Urinary bladder (tissue), 4 donors: Measurements from ENCODE around the gene TEX13D. TPM values are rescaled to one million over a fixed set of nuclear protein-coding genes. Genes with fewer than 3 reads are reported as not detected.

Experiments
- DNase-seq: peaks from one replicate; pipeline ENCODE4 v3.0.0-alpha.2; 2015; ENCODE audit errors: extremely low spot score
- H3K27ac ChIP-seq: one replicate; pipeline ENCODE4 v1.5.1; 2013; ENCODE audit warnings: low read depth, mild to moderate bottlenecking, moderate library complexity
- H3K36me3 ChIP-seq: one replicate; pipeline ENCODE4 v1.6.1; 2013; ENCODE audit warnings: mild to moderate bottlenecking, moderate library complexity; ENCODE audit not compliant: insufficient read depth
- H3K4me1 ChIP-seq: one replicate; pipeline ENCODE4 v1.6.1; 2013; ENCODE audit warnings: mild to moderate bottlenecking, moderate library complexity; ENCODE audit not compliant: insufficient read depth
- H3K4me3 ChIP-seq: one replicate; pipeline ENCODE4 v1.5.1; 2013; ENCODE audit warnings: low read depth, low read length
- WGBS: extraction: QIAGEN DNeasy Blood & Tissue Kit; methylation state at CpG from one replicate; pipeline ENCODE4 v1.1.7; 2013; 5-methylcytosine and 5-hydroxymethylcytosine counted together
- polyA plus RNA-seq: library from polyadenylated mRNA; stranded (reverse); fragments of 200-250 nt; gene quantifications from one replicate; pipeline ENCODE4 v1.2.3, GENCODE V29; 2013
- small RNA-seq: library from RNA; depleted of rRNA; stranded (forward); fragments of <200 nt; gene quantifications from one replicate; pipeline ENCODE3, GENCODE V24; 2014
- total RNA-seq: library from RNA; depleted of rRNA; stranded (reverse); fragments of >200 nt; gene quantifications from one replicate; pipeline ENCODE4 v1.2.3, GENCODE V29; 2014
- donor health status: healthy with polysubstance abuse.
- donor health status: healthy.

The TEX13D gene
- total and polyA plus RNA-seq, 2 donors = not detected

- Histone ChIP-seq H3K27ac (no peak overlapping the region), H3K4me1 (no peaks in the 10 kb centered on the region), H3K4me3 (no peak overlapping the region), H3K36me3 (no peaks in the 10 kb centered on the region)
- no peak for DNase-seq
These were observed 37.3 kb downstream of the TEX13D start for GRCh38 chrX:124369722-124370121.

GRCh38 chrX:124373348-124373747, 40.9 kb downstream of the TEX13D start:
- Histone ChIP-seq H3K4me1 (no peaks in the 10 kb centered on the region), H3K27ac (no peak overlapping the region), H3K36me3 (no peaks in the 10 kb centered on the region), H3K4me3 (no peak overlapping the region)
- no peak for DNase-seq
- 83% methylated on average over 1 of the region's 1 CpG for whole genome bisulfite sequencing

- Histone ChIP-seq H3K4me1 (no peaks in the 10 kb centered on the region), H3K4me3 (no peak overlapping the region), H3K27ac (no peak overlapping the region), H3K36me3 (no peaks in the 10 kb centered on the region)
- DNase-seq = no peak
- 60% methylated on average over 4 of the region's 4 CpGs for WGBS
These were observed 46.2 kb downstream of the TEX13D start for GRCh38 chrX:124378643-124379042.

- WGBS = 81% methylated on average over 4 of the region's 4 CpGs
- H3K4me3 ChIP-seq = no peak overlapping the region
These were observed 50.9 kb downstream of the TEX13D start for GRCh38 chrX:124383354-124383753.

GRCh38 chrX:124386401-124386800, 53.9 kb downstream of the TEX13D start:
- H3K27ac ChIP-seq = no peak overlapping the region
- H3K36me3 ChIP-seq = no peaks in the 10 kb centered on the region
- no peaks in the 10 kb centered on the region for H3K4me1 ChIP-seq
- no peak for DNase-seq
- no peak overlapping the region for H3K4me3 ChIP-seq
- WGBS = 72% methylated on average over 6 of the region's 6 CpGs

More at GRCh38 chrX:124383354-124383753, 50.9 kb downstream of the TEX13D start:
- no peaks in the 10 kb centered on the region for H3K4me1 ChIP-seq
- no peaks in the 10 kb centered on the region for H3K36me3 ChIP-seq
- no peak for DNase-seq
- no peak overlapping the region for H3K27ac ChIP-seq

Small RNA genes within 50 kb of the gene (small RNA-seq; reads per million reads assigned to genes)
- gene AL022718.1 = not detected

Other genes starting within 250 kb of the TEX13D start
- 0.26 TPM for gene SH2D1A, start 13.9 kb downstream of the TEX13D start, total RNA-seq
- 0.35 TPM for gene SH2D1A, start 13.9 kb downstream of the TEX13D start, polyA plus RNA-seq